Hypothalamus (tissue), 51 donors: ENCODE measurements around the gene UNC5A.

Experiments used
- DNase-seq, 51 donors: peaks; one replicate each; lab custom pipeline; 2025; lab: John Stamatoyannopoulos, UW

UNC5A gene

DNA sequence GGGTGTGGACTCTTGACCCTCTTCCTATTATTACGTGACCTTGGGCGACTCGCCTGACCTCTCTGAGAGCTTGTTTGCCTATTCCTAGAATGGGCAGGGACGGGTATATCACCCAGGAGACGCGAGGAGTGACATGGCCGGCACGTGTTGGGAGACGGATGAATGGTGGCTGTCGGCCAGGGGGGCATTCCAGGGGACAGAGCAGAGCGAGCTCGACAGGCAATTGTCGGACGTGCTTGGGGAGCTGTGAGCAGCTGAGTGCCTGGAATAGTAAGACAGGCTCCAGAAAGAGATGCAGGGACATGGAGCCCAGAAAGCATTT is 29.3 kb upstream of the UNC5A start:
- peak in 10 of 51 donors; percentile 8 to 28 (median 16) for DNase-seq

DNA sequence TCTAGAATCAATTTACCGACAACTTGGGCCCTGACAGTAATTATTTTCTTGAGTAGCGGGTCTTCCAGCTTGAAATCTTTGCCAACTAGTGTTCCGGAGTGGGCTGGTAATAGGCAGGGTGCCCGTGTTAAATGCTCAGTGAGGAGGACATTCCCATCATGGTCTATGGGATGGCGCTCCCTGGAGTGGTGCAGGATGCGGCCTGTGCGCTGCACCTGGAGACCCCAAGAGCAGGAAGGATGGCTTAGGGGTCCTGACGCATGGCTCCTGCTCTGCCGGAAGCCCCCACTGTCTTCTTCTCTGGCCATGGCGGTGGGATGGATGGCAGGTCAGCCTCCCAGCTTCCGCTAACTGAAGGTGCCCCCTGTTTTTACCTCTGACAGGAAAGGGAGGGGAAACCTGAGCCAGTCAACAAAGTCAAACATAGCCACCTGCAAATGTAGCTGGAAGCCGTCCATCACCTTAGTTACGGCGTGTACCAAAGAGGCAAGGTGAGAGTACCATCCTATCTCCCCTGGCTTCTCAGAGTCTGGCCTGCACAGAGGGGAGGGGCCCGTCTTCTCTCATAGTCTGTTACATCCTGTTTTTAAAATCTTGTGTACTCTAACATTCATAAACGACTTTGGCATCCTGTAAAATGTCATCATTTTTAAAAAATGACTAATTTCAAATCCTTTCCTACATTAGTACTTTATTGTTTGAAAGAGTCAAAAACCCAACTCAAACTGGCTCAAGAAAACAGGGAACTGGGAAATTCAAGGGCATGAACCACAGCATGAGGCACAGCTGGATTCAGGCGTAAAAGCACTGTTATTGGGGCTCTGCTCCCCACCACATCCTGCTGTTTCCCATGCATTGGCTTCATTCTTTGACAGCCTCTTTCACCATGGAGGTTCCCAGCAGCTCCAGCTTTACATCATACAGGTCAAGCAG is 28.5 kb upstream of the UNC5A start:
- DNase-seq = no peak

DNA sequence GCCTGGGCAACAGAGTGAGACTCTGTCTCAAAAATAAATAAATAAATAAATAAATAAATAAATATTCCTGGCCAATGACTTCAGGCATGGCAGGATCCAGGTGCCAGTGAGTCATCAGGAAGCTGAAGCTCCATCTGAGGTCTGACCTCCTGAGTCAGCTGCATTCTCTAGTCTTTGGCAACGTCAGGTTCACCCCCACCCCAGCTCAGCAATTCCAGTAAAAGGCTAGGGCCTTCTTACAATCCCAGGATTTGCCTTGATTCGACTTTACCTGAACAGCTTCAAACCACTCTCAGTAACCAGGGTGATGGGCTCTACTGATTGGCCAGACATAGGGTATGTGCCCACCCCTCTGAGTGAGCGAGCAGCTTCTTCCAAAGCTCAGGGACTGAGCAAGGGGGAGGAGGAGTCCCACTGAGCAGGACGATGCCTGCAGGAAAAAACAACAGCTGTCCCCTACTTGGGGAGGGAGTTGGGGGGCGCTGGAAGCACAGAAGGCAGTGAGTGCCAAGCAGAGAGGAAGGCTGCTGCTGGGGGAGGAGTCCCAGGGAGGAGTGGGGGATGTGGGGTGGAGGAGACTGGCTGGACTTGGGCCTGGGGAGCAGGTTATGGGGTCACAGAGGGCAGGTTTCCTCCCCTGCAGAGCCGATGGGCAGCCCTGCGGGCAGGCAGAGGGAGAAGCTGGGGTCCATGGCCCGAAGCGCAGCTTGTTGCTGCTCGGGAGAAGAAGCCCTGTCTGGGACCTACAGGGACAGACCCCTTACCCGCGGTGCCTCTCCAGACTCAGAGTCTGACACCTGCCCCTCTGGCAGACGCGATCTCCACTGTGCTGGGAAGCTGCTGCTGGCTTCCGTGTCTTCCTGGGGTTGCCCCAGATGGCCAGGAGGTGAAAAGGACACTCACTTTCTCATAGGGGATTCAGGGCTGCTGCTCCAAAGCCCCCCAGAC is 25.9 kb upstream of the UNC5A start:
- no peak for DNase-seq

DNA sequence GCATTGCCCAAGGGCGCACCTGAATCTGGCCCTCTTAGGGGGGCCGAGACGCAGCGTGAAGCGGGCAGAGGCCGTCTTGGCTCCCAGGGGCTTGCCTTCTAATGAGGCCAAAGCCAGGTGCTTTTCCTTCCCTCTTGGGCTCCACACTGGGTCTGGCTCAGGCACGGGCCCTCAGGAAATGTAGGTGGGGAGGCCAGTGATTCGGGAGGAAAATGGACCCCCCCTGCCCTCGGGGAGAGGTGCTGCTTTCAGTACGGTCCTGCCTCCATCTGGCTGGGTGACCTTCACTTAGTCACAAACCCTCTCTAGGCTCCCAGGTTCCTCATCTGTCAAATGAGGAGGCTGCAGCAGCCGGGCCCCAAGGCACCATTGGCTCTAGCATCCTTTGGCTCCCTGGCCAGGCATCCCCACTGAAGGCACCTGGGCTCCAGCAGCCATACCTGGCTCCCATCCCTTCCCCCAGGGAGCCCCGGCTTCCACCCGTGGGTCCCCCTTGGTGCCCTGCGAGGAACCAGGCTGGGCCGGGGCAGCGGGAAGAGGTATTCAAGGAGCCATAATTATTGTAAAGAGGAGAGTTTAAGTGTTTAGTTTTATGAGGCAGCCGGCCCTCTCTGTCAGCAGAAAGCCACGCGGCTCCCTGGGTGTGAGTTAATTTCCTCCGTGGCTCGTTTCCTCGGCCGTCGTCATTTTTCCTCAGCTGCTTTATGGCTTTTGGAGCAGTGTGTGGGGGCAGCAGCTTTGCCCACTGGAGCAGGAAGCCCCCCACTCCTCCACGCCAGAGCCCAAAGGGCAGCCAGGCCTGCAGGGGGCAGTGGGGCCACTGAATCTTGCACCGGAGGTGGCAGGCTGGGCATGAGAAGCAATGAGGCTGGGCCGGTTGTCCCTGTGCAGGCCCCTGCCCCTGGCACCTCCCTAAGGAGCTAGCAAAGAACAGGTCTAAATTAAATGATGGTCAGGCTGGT is 24.9 kb upstream of the UNC5A start:
- DNase-seq = no peak

DNA sequence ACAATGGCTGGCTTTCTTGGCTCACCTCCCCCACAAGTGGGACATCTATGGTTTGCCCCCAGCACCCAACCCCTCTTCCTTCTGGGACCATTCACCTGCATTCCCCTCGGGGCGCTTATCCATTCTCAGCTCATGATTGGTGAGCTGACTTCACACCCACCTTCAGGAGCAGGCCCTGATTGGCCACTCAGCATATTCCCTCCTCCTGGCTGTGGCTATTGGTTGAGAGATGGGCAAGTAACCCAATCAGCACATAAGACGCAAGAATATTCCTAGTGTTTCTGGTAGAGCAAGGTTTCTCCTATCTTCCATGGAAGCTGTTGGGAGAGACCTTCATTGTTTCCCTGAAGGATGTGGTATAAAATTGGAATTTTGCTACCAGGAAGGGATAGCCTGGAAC is 22.7 kb upstream of the UNC5A start:
- DNase-seq = no peak

DNA sequence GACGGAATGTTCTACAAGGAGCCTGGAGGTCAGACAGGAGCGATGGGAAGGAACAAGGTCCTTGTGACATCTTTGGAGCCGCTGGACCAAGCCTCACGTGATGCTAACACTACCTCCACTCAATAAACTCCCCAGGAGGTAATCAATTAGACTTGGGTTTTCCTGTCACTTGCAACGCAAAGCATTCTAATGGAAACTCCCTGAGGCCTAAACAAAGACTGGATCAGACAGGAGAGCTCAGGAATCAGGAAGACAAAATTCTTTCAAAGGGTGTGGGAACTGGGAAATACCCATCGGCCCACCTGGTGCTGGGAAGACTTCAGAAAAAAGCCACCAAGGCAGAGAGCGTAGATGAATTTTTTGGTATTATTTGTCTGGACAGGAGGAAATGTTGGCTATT is 22.3 kb upstream of the UNC5A start:
- DNase-seq = no peak

DNA sequence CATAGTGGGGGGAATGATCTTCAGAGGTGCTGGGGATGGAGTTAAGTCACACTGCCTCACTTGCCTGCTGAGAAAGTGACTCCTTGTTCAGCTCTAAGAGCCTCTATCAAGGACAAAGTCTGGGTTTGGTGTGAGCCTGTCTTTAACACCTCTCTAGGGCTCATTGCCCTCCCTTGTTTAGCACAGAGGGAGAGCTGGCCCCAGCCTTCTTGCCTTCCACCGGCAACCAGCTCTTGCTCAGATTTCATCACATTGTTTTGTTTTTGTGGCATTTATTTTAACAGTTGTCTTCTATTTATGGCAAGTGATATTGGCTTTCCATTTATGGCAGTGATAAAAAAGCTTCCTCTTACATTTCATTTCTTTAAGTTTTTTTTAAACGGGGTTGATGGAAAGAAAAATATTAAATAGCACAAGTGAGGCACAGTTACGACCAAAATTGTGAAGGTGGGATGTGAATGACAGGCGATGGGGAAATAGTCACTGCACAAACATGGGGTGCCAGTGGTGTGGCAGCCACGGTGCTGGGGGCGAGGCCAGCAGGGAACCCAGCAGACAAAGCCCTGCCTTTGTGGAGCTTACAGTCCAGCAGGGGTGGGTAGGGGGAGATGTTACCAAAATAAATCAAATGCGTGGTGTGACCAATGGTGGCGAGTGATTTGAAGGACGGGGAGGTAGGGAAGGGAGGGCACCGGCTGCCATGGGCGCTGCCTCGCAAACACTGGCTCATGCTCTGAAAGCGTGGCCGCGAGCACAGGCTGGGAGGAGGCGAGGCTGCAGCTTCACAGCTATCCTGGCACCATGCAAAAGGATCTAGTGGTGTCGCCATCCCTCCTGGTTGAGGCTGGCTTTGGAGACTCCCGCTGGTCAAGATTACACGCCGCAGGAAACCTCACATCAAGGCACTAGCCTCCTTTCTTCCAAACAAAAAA is 21.2 kb upstream of the UNC5A start:
- DNase-seq = no peak

DNA sequence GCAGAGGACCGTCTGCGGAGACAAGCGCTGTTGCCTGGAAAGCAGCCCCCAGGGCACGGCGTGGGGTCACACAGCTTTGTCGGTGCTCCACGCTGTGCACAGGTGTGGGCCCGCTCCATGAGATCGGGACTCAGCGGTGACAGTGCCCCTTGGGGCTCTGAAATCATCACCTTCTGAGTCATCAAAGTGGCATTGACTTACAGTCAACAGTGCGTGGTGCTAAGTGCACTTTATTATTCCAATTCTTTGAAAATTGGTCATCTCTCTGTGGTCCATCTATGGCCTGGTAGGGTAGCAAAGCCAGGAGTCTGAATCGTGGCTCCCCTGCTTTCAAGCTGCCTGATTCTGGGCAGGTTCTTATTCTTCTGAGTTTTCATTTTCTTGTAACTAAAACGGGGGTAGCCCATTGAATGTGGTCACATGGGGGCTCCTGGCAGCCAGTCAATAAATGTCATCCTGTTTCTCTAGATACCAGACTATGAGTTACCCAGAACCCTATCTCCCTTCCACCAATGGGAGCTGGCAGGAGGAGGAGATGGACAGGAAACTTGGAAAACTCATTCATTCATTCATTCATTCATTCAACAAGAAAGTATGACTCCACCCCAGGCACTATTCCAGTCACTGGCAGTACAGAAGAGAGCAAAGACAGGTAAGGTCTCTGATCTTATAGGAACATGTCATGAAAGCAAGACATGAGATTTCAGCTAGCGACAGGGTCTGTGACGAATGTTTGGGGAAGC is 20.3 kb upstream of the UNC5A start:
- no peak for DNase-seq

DNA sequence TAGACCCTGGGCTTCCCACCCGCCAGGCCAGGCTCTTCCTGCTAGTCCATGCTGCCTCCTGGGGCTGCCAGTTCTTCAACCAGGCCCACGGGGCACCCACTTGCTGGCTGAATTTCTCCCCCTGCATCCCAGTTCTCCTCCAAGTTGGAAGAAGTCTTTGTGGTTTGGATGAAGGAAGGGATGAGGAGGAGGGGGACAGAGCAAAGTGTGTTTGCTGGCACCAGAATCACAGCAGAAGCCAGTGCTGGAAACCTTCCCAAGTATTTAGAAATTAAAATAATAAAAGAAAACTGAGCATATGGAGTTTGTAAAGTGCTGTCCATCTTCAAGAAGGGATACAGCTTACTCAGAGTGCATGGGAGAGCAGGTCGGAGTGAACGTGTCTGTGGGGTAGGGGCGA is 19.4 kb upstream of the UNC5A start:
- no peak for DNase-seq

DNA sequence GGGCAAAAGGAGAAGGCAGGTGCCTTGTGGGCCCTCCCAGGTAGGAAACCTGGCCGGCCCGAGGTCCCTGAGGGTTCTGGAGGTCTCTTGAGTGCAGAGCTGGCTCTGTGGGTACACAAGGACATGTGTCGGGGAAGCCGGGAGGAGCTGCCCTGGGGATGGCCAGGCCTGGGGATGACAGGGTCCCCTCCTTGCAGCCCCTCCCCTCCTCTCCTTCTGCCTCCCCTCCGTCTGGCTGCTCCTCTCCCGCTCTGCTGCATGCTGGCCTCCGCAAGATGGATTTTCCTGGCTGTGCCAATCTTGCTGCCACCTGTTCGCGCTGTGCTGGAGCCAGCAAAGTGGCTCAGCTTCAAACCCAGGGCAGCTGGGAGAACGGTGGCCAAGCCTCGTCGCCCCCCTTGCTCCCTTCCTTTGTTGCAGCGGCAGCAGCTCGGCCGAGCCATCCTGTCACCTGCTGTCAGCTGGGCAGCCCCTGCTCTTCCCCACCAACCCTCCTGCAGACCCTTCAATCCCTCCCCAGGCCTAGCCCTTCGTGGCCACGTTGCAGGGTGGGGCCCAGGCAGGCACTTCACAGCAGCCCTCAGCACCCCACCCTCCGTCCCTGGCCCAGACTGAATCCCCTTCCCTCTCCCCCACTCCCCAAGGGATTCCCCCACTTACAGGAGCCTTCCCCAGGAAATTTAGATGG is 17.6 kb upstream of the UNC5A start:
- DNase-seq = peak in 1 of 51 donors; percentile 2

DNA sequence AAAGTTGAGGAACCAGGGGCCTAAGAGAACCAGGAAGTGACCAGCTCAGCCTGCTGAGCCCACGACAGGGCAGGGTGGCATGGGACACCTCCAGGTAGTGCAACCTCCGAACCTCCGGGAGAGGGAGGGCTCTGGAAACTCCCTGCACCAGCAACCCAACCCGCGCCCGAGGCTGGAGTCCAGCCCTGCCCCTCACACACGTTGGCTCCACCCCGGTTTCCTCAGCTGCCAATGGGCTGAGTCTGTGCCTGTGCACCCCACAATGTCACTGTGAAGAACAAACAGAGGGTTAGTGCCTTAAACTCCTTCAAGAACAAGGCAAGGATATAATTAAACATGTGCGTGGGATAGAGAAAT is 17.0 kb upstream of the UNC5A start:
- peak in 4 of 51 donors; percentile 24 to 49 (median 40) for DNase-seq

DNA sequence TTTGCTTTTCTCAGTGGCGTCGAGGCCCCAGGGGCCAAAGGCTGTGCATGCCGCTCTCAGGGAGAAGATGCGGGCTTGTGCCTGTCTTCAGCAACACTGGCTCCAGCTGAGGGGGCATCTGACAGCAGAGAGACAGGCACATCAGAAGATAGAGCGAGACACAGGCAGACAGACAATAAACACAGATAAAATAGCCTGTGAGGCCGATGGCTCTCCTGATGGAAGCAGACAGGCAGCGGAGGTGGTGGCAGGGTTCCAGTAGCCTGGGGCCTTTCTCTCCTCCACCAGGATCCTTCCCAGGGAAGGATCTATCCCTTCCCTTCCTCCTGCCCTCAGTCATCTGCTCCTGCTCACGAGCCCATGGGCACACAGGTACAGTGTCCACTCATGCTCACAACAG is 16.6 kb upstream of the UNC5A start:
- no peak for DNase-seq

DNA sequence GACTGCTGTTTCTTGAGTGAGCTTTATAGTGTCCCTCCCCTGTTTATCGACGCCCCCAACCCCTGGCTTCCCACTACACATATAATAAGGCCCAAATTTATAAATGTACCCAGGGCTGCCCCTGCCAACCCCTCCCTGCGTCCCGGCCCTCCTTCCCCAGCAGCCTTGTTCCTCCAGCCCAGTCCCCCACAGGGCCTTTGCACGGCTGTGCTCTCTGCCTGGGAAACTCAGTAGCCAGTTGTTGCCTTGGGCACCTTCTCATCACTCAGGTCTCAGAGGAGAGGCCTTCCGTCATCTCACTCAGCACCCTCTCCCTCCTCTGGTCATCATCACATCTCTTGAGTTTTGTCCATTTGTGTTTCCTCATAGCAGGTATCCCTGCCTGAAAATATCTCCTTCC is 15.8 kb upstream of the UNC5A start:
- DNase-seq = no peak

DNA sequence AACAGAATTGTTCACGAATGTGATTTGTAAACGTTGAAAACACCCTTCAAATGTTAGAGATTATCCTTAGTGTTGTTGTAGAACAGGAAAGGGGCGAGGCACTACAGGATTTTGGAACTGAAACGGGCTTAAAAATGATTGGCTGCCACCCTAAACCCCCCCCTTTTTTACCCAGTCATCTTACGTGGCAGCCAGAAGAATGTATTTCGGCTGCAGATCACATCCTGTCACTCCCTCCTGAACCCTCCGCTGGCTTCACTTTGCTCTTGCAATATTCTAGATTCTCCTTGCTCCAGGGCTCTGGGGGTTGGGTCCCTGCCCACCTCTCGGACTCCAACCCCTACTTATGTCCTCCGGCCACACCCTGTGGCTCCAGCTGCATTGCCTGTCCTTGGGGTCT is 13.9 kb upstream of the UNC5A start:
- DNase-seq = no peak

DNA sequence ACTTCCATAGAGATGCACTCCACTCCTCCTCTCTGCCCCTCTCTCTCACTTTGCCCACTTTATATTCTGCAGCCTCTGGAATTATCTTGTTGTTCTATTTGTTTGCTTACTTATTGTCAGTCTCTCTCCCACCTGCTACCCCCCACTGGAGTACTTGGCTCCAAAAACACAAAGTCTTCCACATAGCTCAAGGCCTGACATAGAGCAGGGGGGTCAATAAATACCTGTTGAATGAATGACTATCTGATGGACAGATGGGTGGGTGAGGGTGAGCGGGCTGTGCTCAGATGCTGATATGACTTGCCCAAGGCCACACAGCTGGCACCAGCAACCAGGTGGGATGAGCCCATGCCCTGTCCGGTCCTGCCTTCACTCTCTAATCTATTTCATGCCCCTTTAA is 13.4 kb upstream of the UNC5A start:
- DNase-seq = no peak

DNA sequence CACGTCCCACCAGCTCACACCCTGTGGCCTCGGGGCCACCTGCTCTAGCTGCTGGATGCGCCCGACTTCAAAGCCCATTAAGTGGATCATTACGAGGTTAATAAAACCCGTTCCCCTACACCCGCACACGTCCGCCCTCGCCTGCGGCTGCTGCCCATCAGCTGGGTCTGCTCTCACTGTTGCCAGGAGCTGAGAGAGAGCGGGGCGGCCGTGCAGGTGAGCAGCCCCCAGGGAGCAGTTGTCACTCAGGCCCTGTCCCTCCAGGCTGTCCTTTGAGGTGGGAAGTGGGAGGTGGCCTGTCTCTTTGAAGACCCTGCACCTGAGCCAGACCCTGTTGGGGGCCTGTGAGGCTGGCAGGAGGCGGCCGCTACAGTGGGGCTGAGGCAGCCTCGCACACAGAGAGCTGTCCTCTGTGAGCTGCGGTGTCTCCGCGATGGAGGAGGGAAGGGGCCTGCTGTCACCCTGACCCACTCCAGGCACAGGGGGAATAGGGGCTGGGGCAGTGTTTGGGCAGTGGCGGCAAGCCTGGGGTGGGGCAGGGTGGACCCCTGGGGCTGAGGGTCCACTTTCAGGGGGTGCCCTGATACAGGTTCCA is 12.8 kb upstream of the UNC5A start:
- DNase-seq = no peak

DNA sequence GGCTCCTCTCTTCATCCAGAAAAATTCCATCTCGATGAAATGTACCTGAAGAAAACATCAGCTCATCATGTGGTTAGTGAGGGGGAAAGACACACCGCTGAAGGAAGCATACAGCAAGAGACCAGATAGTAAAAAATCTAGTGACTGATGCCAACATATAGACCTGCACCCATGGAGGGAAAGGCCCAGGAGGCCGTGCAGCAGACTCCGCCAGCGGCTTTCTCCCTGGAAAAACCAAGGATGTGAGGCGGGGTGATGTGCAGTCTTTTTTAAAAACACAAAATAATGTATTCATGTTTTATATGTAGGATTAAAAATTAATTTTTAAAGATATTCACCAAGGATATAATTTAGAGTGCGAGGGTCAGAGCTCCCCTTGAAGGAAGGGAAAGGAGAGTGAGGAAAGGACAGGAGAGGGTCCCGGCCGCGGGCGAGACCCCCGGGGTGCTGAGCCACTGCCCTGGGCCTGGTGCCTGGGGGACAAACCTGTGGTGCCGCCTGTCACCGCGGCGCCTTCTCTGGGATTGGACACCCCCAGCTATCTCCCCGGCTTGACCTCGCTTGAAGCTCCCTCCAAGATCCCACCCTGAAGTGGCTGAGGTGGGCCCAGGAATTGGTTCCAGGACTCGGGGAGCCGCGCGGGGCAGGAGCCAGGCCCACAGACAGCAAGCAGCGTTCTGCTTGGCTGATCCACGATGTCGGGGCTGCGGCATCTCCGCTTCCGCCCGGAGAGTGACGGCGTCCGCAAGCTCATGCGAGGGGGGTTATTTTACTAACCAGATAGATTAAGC is 12.1 kb upstream of the UNC5A start:
- DNase-seq = no peak
